Left ventricle myocardium inferior (tissue), 1 donor: ENCODE measurements around the gene CSNK2B. TPM values are rescaled to one million over a fixed set of nuclear protein-coding genes. Genes with fewer than 3 reads are reported as not detected.

Experiments used
- DNase-seq: peaks from one replicate; pipeline ENCODE4 v3.0.0-alpha.2; 2020
- H3K27ac ChIP-seq: fragments of 200-600 bp; replicated peaks from 2 replicates; pipeline ENCODE4 v1.8.0; 2021
- H3K27me3 ChIP-seq: fragments of 200-600 bp; 2 replicates; pipeline ENCODE4 v1.8.0; 2021; ENCODE audit warnings: low read depth
- H3K36me3 ChIP-seq: fragments of 200-600 bp; 2 replicates; pipeline ENCODE4 v1.8.0; 2021
- H3K4me1 ChIP-seq: fragments of 200-600 bp; 2 replicates; pipeline ENCODE4 v1.8.0; 2021
- H3K4me3 ChIP-seq: fragments of 200-600 bp; 2 replicates; pipeline ENCODE4 v1.8.0; 2021; ENCODE audit warnings: mild to moderate bottlenecking, moderate library complexity
- H3K9me3 ChIP-seq: fragments of 200-600 bp; replicated peaks from 2 replicates; pipeline ENCODE4 v1.8.0; 2021
- intact Hi-C: fragments of 100-400 bp; cut with micrococcal nuclease; formaldehyde crosslinking; loops from one replicate; pipeline ENCODE4 v1.11.0; 2022
- total RNA-seq: library from RNA; stranded (reverse); fragmentation: NEBNext Ultra II Directional; extraction: Animal tissue kit (Norgen Biotek cat#: 25700); gene quantifications from one replicate; pipeline ENCODE4 v1.2.1, GENCODE V29; 2021
- TF ChIP-seq, protein P1 (sequence below): fragments of 200-600 bp; IDR thresholded peaks from 2 replicates; pipeline ENCODE4 v1.8.0; 2021; ENCODE audit warnings: antibody characterized with exemption, mild to moderate bottlenecking, borderline replicate concordance
- donor health status: DM: no; HTN: yes; CAD: no; lungs with severe emphysema.

The CSNK2B gene
- total RNA-seq, 1 donor from 2014 or later, result 105 TPM

GRCh38 chr6:31639043-31639442 is 26.8 kb upstream of the CSNK2B start:
- Histone ChIP-seq H3K36me3 (peaks cover 98% of the 10 kb centered on the region), H3K4me1 (no peaks in the 10 kb centered on the region), H3K9me3 (no peaks in the 10 kb centered on the region), H3K27me3 (no peaks in the 10 kb centered on the region), H3K27ac (no peak overlapping the region), H3K4me3 (no peak overlapping the region)
- DNase-seq, result no peak
- intact Hi-C loops, result no loop called here
- TF ChIP-seq, protein P1, sequence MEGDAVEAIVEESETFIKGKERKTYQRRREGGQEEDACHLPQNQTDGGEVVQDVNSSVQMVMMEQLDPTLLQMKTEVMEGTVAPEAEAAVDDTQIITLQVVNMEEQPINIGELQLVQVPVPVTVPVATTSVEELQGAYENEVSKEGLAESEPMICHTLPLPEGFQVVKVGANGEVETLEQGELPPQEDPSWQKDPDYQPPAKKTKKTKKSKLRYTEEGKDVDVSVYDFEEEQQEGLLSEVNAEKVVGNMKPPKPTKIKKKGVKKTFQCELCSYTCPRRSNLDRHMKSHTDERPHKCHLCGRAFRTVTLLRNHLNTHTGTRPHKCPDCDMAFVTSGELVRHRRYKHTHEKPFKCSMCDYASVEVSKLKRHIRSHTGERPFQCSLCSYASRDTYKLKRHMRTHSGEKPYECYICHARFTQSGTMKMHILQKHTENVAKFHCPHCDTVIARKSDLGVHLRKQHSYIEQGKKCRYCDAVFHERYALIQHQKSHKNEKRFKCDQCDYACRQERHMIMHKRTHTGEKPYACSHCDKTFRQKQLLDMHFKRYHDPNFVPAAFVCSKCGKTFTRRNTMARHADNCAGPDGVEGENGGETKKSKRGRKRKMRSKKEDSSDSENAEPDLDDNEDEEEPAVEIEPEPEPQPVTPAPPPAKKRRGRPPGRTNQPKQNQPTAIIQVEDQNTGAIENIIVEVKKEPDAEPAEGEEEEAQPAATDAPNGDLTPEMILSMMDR, result no peak

GRCh38 chr6:31639449-31639861 is 26.4 kb upstream of the CSNK2B start:
- no peak overlapping the region for H3K27ac ChIP-seq
- H3K27me3 ChIP-seq, result no peaks in the 10 kb centered on the region
- intact Hi-C loops, result no loop called here
- TF ChIP-seq, protein P1, result no peak
- DNase-seq, result no peak
- no peaks in the 10 kb centered on the region for H3K4me1 ChIP-seq
- H3K9me3 ChIP-seq, result no peaks in the 10 kb centered on the region
- H3K4me3 ChIP-seq, result no peak overlapping the region
- peaks cover 98% of the 10 kb centered on the region for H3K36me3 ChIP-seq

GRCh38 chr6:31640612-31641011 is 25.3 kb upstream of the CSNK2B start:
- Histone ChIP-seq H3K9me3 (no peaks in the 10 kb centered on the region), H3K27me3 (no peaks in the 10 kb centered on the region), H3K4me3 (no peak overlapping the region), H3K4me1 (no peaks in the 10 kb centered on the region), H3K27ac (no peak overlapping the region), H3K36me3 (peaks cover 98% of the 10 kb centered on the region)
- TF ChIP-seq, protein P1, result no peak
- intact Hi-C loops, result no loop called here
- no peak for DNase-seq

DNA sequence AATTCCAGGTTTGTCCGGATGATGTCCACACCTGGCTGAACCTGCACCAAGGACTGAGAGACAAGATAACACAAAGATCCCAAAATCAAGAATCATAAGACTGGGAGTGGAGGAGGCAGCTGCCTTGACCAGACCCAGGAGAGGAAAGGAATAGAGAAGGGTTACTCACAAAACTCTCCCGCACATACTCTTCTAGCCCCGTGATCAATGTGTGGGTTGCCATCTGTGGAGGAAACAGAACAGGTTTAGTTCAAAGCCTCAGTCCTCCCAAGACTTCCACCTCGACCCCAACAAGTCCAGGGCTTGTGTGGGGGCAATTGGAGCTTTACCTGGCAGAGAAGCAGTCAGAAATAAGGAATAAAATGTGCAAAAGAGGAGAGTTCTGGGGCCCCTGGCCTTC is 24.5 kb upstream of the CSNK2B start:
- Histone ChIP-seq H3K27me3 (no peaks in the 10 kb centered on the region), H3K36me3 (peaks cover 98% of the 10 kb centered on the region), H3K9me3 (no peaks in the 10 kb centered on the region), H3K4me1 (no peaks in the 10 kb centered on the region), H3K4me3 (no peak overlapping the region), H3K27ac (no peak overlapping the region)
- TF ChIP-seq, protein P1, result no peak
- DNase-seq, result no peak
- intact Hi-C loops, result no loop called here

GRCh38 chr6:31642798-31643570 is 22.9 kb upstream of the CSNK2B start:
- Histone ChIP-seq H3K4me1 (no peaks in the 10 kb centered on the region), H3K9me3 (no peaks in the 10 kb centered on the region), H3K4me3 (no peak overlapping the region), H3K36me3 (peaks cover 100% of the 10 kb centered on the region), H3K27me3 (no peaks in the 10 kb centered on the region), H3K27ac (no peak overlapping the region)
- TF ChIP-seq, protein P1, result no peak
- DNase-seq, result no peak
- intact Hi-C loops, result no loop called here
